ENCODE data around the gene GDF10. TPM values are rescaled to one million over a fixed set of nuclear protein-coding genes. Genes with fewer than 3 reads are reported as not detected.

The GDF10 gene
- total RNA-seq, 2 experiments from 2014 or later = 1.4 to 1.5 TPM

DNA sequence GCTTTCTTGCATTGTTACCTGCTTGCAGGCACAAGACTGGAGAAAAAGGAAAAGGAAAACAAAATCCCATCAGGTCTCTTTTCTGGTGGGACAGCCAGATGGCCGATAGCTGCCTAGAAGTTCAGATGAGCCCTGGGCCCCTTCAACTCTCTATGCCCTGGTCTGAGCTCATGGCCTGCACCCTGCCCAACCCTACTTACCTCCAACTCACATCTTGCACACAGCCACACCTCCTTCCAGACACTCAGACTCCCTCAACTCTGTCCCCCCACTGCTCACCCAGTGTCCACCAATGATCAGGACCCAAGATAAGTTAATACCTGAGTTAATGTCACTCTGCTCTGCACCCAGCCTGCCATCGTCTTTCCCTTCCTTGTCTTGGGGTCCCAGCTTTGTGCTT is 59.1 kb downstream of the GDF10 start:
- ChIA-PET POLR2A (no interaction called here), CTCF (interaction anchor here (1.2 kb wide), 1 partner anchor 335 kb away, joined by 3 read pairs; no protein-coding TSS in a partner anchor)
- Mint-ChIP-seq H3K4me3 (no peak overlapping the region), H3K36me3 (ENCODE audit: low read depth) (no peaks in the 10 kb centered on the region), H3K27me3 (no peaks in the 10 kb centered on the region), H3K27ac (no peak overlapping the region), H3K4me1 (ENCODE audit: low read depth) (no peaks in the 10 kb centered on the region), H3K9me3 (no peaks in the 10 kb centered on the region)
- TF ChIP-seq, protein P1, sequence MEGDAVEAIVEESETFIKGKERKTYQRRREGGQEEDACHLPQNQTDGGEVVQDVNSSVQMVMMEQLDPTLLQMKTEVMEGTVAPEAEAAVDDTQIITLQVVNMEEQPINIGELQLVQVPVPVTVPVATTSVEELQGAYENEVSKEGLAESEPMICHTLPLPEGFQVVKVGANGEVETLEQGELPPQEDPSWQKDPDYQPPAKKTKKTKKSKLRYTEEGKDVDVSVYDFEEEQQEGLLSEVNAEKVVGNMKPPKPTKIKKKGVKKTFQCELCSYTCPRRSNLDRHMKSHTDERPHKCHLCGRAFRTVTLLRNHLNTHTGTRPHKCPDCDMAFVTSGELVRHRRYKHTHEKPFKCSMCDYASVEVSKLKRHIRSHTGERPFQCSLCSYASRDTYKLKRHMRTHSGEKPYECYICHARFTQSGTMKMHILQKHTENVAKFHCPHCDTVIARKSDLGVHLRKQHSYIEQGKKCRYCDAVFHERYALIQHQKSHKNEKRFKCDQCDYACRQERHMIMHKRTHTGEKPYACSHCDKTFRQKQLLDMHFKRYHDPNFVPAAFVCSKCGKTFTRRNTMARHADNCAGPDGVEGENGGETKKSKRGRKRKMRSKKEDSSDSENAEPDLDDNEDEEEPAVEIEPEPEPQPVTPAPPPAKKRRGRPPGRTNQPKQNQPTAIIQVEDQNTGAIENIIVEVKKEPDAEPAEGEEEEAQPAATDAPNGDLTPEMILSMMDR (IDR thresholded peaks at IDR 0.05) = no peak
- DNase-seq = no peak
- intact Hi-C loops (cut with micrococcal nuclease) = no loop called here
- ATAC-seq = no peak

DNA sequence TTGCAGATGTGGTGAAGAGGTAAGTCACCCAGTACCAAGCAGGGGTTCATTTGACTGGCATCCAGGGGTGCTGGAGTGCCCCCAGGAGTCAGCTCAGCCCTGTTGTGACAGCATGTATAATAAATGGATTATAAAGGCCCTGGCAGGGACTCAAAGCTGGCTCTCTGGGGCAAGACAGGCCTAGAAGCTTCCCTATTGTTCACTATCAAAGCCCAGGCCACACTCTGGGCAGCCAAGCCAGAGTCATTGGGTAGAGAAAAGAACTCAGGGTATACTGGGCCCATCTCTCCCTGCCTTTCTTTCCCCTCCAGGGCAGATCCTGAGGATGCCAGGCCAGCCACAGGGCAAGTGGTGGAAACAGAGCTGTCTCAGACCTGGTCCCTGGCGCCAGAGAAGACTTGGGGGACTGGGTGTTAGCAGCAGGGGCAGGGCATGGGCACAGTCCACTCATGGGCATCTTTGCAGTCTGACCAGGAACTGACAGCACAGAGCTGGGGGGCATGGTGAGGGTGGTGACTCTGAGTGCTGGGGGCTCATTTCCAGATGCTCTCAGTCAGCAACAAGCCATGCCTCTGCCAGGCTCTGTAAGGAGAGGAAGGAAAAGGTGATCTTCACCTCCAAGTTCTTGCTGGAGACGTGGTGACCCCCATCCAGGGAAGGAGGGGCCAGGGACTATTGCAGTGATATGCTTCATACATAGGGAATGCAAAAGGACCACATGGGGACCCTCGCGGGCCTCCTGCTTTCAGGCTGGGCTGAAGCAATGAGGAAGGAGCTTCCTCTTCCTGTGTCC is 59.8 kb downstream of the GDF10 start:
- Mint-ChIP-seq H3K27ac (no peak overlapping the region), H3K4me1 (ENCODE audit: low read depth) (no peaks in the 10 kb centered on the region), H3K36me3 (ENCODE audit: low read depth) (no peaks in the 10 kb centered on the region), H3K27me3 (no peaks in the 10 kb centered on the region), H3K9me3 (no peaks in the 10 kb centered on the region), H3K4me3 (no peak overlapping the region)
- TF ChIP-seq, protein P1 (IDR thresholded peaks at IDR 0.05) = no peak
- ChIA-PET CTCF (interaction anchor here (1.2 kb wide), 1 partner anchor 335 kb away, joined by 3 read pairs; no protein-coding TSS in a partner anchor), POLR2A (interaction anchor here (1.5 kb wide), 1 partner anchor 13 kb away, joined by 4 read pairs; no protein-coding TSS in a partner anchor)
- intact Hi-C loops (cut with micrococcal nuclease) = no loop called here
- no peak for DNase-seq
- no peak for ATAC-seq

DNA sequence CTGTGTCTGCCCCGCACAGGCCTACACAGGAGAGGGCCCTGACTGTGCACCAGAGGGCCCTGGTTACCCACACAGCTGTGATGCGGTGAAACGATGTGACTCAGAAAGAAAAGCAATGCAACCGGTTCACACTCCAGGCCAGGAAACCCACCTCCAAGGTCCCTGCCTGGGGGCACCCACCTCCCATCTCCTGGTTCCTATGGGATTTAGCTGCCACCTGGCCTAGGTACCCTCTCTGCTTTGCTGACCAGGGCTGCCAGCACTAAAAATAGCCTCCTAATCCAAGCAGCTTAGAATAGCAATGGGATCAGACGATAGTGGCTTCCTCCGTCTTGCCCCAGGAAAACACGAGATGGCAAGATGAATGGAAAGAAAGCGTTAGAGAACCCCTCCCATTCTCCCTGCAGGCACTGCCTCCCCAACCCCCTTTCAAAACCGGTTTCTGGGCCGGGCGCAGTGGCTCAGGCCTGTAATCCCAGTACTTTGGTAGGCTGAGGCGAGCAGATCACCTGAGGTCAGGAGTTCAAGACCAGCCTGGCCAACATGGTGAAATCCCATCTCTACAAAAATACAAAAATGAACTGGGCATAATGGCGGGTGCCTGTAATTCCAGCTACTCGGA is 60.5 kb downstream of the GDF10 start:
- no peaks in the 10 kb centered on the region for H3K36me3 Mint-ChIP-seq (ENCODE audit: low read depth)
- H3K27ac Mint-ChIP-seq = no peak overlapping the region
- ATAC-seq (no peak), DNase-seq (no peak)
- CTCF ChIA-PET = no interaction called here
- no peaks in the 10 kb centered on the region for H3K27me3 Mint-ChIP-seq
- POLR2A ChIA-PET = interaction anchor here (1.5 kb wide), 1 partner anchor 12 kb away, joined by 4 read pairs; no protein-coding TSS in a partner anchor
- TF ChIP-seq, protein P1 (IDR thresholded peaks at IDR 0.05) = no peak
- H3K4me1 Mint-ChIP-seq (ENCODE audit: low read depth) = no peaks in the 10 kb centered on the region
- no peaks in the 10 kb centered on the region for H3K9me3 Mint-ChIP-seq
- no peak overlapping the region for H3K4me3 Mint-ChIP-seq
- intact Hi-C loops (cut with micrococcal nuclease) = no loop called here

DNA sequence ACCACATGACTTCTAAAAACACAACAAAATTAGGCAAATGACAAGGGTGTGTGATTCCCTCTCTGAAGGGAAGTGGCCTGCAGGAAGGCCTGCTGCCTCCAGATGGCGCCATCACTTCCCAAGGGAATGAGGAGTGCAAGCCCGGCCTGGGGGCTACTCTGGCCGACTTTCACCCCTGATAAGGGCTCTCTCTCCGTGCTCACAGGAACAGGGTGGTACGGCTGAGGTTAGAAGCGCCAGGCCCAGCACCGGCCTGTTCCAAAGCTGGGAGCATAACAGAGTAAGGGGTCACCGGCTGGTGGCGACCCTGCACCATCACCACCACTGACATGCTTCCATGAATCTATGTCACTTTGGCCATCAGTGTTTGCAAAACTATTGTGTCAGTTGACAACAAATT is 61.3 kb downstream of the GDF10 start:
- no peak for ATAC-seq
- Mint-ChIP-seq H3K9me3 (no peaks in the 10 kb centered on the region), H3K4me1 (ENCODE audit: low read depth) (no peaks in the 10 kb centered on the region), H3K27ac (no peak overlapping the region), H3K27me3 (no peaks in the 10 kb centered on the region), H3K36me3 (ENCODE audit: low read depth) (no peaks in the 10 kb centered on the region), H3K4me3 (no peak overlapping the region)
- TF ChIP-seq, protein P1 (IDR thresholded peaks at IDR 0.05) = peak; percentile 84
- DNase-seq = peak; percentile 54
- intact Hi-C loops (cut with micrococcal nuclease) = no loop called here
- ChIA-PET CTCF (interaction anchor here (0.8 to 2.1 kb wide), 9 partner anchors 8 to 61 kb away, joined by 3 to 11 read pairs (median 4); no protein-coding TSS in a partner anchor), POLR2A (no interaction called here)

DNA sequence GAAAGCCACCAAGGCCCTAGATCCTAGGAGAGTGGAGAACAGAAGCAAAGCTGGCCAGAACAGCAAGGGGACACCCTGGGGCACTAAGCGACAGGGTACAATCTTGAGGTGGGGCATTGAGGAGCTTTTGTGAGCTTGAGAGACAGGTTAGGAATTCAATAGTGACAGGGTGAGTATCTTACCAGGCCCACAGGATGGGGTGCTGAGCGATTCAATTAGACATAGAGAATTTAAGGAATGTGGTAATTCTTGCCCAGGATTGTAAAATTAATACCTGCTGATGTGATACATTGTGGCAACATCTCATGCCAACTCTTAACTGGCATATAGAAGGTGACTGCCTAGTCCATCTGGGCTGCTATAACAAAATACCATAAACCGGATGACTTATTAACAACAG is 62.2 kb downstream of the GDF10 start:
- Mint-ChIP-seq H3K36me3 (ENCODE audit: low read depth) (no peaks in the 10 kb centered on the region), H3K4me3 (no peak overlapping the region), H3K9me3 (no peaks in the 10 kb centered on the region), H3K27ac (no peak overlapping the region), H3K27me3 (no peaks in the 10 kb centered on the region), H3K4me1 (ENCODE audit: low read depth) (no peaks in the 10 kb centered on the region)
- intact Hi-C loops (cut with micrococcal nuclease) = no loop called here
- POLR2A ChIA-PET = no interaction called here
- TF ChIP-seq, protein P1 (IDR thresholded peaks at IDR 0.05) = no peak
- DNase-seq (no peak), ATAC-seq (no peak)
- CTCF ChIA-PET = interaction anchor here (0.8 to 2.1 kb wide), 11 partner anchors 8 to 369 kb away, joined by 3 to 11 read pairs (median 4); no protein-coding TSS in a partner anchor
